ENCODE results near the gene POLE2. TPM values are rescaled to one million over a fixed set of nuclear protein-coding genes. Genes with fewer than 3 reads are reported as not detected.

Gene POLE2
- total and polyA plus RNA-seq, 2 of the 13 experiments (the other 11 are each of a cell fraction or from before 2014, with no cell fraction given) = 16.6 to 37.0 TPM

GRCh38 chr14:49621114-49621881 is 66.7 kb downstream of the POLE2 start (continued):
- TF ChIP-seq, protein P1, sequence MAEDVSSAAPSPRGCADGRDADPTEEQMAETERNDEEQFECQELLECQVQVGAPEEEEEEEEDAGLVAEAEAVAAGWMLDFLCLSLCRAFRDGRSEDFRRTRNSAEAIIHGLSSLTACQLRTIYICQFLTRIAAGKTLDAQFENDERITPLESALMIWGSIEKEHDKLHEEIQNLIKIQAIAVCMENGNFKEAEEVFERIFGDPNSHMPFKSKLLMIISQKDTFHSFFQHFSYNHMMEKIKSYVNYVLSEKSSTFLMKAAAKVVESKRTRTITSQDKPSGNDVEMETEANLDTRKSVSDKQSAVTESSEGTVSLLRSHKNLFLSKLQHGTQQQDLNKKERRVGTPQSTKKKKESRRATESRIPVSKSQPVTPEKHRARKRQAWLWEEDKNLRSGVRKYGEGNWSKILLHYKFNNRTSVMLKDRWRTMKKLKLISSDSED (CRISPR knock-in tag; IDR thresholded peaks at IDR 0.05) = peak; percentile 73; the same call in 1 of the 2 replicates
- TF ChIP-seq SP2 (CRISPR knock-in tag; IDR thresholded peaks at IDR 0.05) = no peak
- TF ChIP-seq, protein P2, sequence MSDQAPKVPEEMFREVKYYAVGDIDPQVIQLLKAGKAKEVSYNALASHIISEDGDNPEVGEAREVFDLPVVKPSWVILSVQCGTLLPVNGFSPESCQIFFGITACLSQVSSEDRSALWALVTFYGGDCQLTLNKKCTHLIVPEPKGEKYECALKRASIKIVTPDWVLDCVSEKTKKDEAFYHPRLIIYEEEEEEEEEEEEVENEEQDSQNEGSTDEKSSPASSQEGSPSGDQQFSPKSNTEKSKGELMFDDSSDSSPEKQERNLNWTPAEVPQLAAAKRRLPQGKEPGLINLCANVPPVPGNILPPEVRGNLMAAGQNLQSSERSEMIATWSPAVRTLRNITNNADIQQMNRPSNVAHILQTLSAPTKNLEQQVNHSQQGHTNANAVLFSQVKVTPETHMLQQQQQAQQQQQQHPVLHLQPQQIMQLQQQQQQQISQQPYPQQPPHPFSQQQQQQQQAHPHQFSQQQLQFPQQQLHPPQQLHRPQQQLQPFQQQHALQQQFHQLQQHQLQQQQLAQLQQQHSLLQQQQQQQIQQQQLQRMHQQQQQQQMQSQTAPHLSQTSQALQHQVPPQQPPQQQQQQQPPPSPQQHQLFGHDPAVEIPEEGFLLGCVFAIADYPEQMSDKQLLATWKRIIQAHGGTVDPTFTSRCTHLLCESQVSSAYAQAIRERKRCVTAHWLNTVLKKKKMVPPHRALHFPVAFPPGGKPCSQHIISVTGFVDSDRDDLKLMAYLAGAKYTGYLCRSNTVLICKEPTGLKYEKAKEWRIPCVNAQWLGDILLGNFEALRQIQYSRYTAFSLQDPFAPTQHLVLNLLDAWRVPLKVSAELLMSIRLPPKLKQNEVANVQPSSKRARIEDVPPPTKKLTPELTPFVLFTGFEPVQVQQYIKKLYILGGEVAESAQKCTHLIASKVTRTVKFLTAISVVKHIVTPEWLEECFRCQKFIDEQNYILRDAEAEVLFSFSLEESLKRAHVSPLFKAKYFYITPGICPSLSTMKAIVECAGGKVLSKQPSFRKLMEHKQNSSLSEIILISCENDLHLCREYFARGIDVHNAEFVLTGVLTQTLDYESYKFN (CRISPR knock-in tag; conservative IDR thresholded peaks at IDR 0.05) = no peak; the same call in 1 of the 2 replicates
- peak; percentile 82; the same call in 1 of the 2 replicates for TF ChIP-seq ZBTB7B (CRISPR knock-in tag; IDR thresholded peaks at IDR 0.05)
- 0 out of 2 replicates have a peak, but pooled peaks have one; percentile 6 for TF ChIP-seq KDM3A (CRISPR knock-in tag; IDR thresholded peaks at IDR 0.05; ENCODE audit: low read depth)
- TF ChIP-seq GLI4 (CRISPR knock-in tag; IDR thresholded peaks at IDR 0.05; ENCODE audit: borderline replicate concordance) = peak; percentile 42; the same call in 1 of the 2 replicates
- no peak for TF ChIP-seq MTF2 (CRISPR knock-in tag; IDR thresholded peaks at IDR 0.05; ENCODE audit: borderline replicate concordance)
- peak; percentile 78; the same call in 1 of the 2 replicates for TF ChIP-seq ZNF468 (CRISPR knock-in tag; IDR thresholded peaks at IDR 0.05)
- no peak for TF ChIP-seq RXRA (CRISPR knock-in tag; IDR thresholded peaks at IDR 0.05)
- no peak for TF ChIP-seq ARNT (IDR thresholded peaks at IDR 0.05)
- TF ChIP-seq SYNCRIP (IDR thresholded peaks at IDR 0.05; ENCODE audit: insufficient read depth, low read depth, low read length) = no peak
- TF ChIP-seq SATB2 (CRISPR knock-in tag; IDR thresholded peaks at IDR 0.05) = 0 out of 2 replicates have a peak, but pooled peaks have one; percentile 6
- no peak for TF ChIP-seq XRCC5 (optimal IDR thresholded peaks at IDR 0.05; ENCODE audit: low read length)
- no peak for TF ChIP-seq NR2F2 (IDR thresholded peaks at IDR 0.05; ENCODE audit: borderline replicate concordance, low read depth)
- no peak for TF ChIP-seq ZNF737 (CRISPR knock-in tag; IDR thresholded peaks at IDR 0.05; ENCODE audit: borderline replicate concordance)
- no peak; the same call in 1 of the 2 replicates for TF ChIP-seq ZNF749 (CRISPR knock-in tag; IDR thresholded peaks at IDR 0.05; ENCODE audit: borderline replicate concordance)
- no peak for TF ChIP-seq ZNF383 (CRISPR knock-in tag; IDR thresholded peaks at IDR 0.05; ENCODE audit: borderline replicate concordance)
- TF ChIP-seq ZNF224 (CRISPR knock-in tag; IDR thresholded peaks at IDR 0.05) = 0 out of 2 replicates have a peak, but pooled peaks have one; percentile 6
- 0 out of 2 replicates have a peak, but pooled peaks have one; percentile 10 for TF ChIP-seq NKX3-1 (CRISPR knock-in tag; IDR thresholded peaks at IDR 0.05)
- TF ChIP-seq NRL (CRISPR knock-in tag; IDR thresholded peaks at IDR 0.05; ENCODE audit: borderline replicate concordance) = no peak; the same call in 1 of the 2 replicates
- no peak for TF ChIP-seq ZBTB3 (CRISPR knock-in tag; IDR thresholded peaks at IDR 0.05; ENCODE audit: borderline replicate concordance, low read depth)
- TF ChIP-seq ZNF234 (CRISPR knock-in tag; conservative IDR thresholded peaks at IDR 0.05) = peak; percentile 5; the same call in 1 of the 2 replicates
- TF ChIP-seq ZNF75D (CRISPR knock-in tag; IDR thresholded peaks at IDR 0.05; ENCODE audit: borderline replicate concordance) = no peak
- no peak for TF ChIP-seq IRF1 (CRISPR knock-in tag; IDR thresholded peaks at IDR 0.05; ENCODE audit: low read depth)
- no peak for TF ChIP-seq ATRX (CRISPR knock-in tag; IDR thresholded peaks at IDR 0.05; ENCODE audit: borderline replicate concordance)
